ENCODE data around the gene HSCB.

Gene HSCB

GRCh38 chr22:28793976-28794584 lies 52.2 kb downstream of the HSCB start:
- Histone ChIP-seq H3K9me3 (ENCODE audit: severe bottlenecking) (no peaks in the 10 kb centered on the region), H3K27ac (ENCODE audit: poor library complexity, severe bottlenecking) (no peak overlapping the region), H3K36me3 (ENCODE audit: low read depth) (peaks cover 61% of the 10 kb centered on the region), H3K4me1 (ENCODE audit: insufficient read depth, poor library complexity, severe bottlenecking) (peaks cover 10% of the 10 kb centered on the region), H3K27me3 (ENCODE audit: insufficient read depth, poor library complexity, severe bottlenecking) (no peaks in the 10 kb centered on the region), H3K4me3 (ENCODE audit: severe bottlenecking) (no peak overlapping the region)
- TF ChIP-seq CTCF (IDR thresholded peaks at IDR 0.05; ENCODE audit: poor library complexity, severe bottlenecking) = no peak
- DNase-seq (ENCODE audit: low spot score) (no peak), ATAC-seq (ENCODE audit: low read depth) (no peak)

GRCh38 chr22:28795071-28795693 lies 53.3 kb downstream of the HSCB start:
- Histone ChIP-seq H3K4me3 (ENCODE audit: severe bottlenecking) (no peak overlapping the region), H3K9me3 (ENCODE audit: severe bottlenecking) (no peaks in the 10 kb centered on the region), H3K27me3 (ENCODE audit: insufficient read depth, poor library complexity, severe bottlenecking) (no peaks in the 10 kb centered on the region), H3K4me1 (ENCODE audit: insufficient read depth, poor library complexity, severe bottlenecking) (peaks cover 10% of the 10 kb centered on the region), H3K36me3 (ENCODE audit: low read depth) (peaks cover 72% of the 10 kb centered on the region), H3K27ac (ENCODE audit: poor library complexity, severe bottlenecking) (no peak overlapping the region)
- no peak for TF ChIP-seq CTCF (IDR thresholded peaks at IDR 0.05; ENCODE audit: poor library complexity, severe bottlenecking)
- no peak for DNase-seq (ENCODE audit: low spot score)
- no peak for ATAC-seq (ENCODE audit: low read depth)

GRCh38 chr22:28795932-28796856 lies 54.4 kb downstream of the HSCB start:
- Histone ChIP-seq H3K27me3 (ENCODE audit: insufficient read depth, poor library complexity, severe bottlenecking) (no peaks in the 10 kb centered on the region), H3K36me3 (ENCODE audit: low read depth) (peaks cover 73% of the 10 kb centered on the region), H3K4me1 (ENCODE audit: insufficient read depth, poor library complexity, severe bottlenecking) (peaks cover 10% of the 10 kb centered on the region), H3K4me3 (ENCODE audit: severe bottlenecking) (no peak overlapping the region), H3K9me3 (ENCODE audit: severe bottlenecking) (no peaks in the 10 kb centered on the region), H3K27ac (ENCODE audit: poor library complexity, severe bottlenecking) (peak overlapping the region; percentile 90)
- TF ChIP-seq CTCF (IDR thresholded peaks at IDR 0.05; ENCODE audit: poor library complexity, severe bottlenecking) = no peak
- no peak for DNase-seq (ENCODE audit: low spot score)
- no peak for ATAC-seq (ENCODE audit: low read depth)

GRCh38 chr22:28798810-28799605 lies 57.2 kb downstream of the HSCB start:
- Histone ChIP-seq H3K27ac (ENCODE audit: poor library complexity, severe bottlenecking) (peak overlapping the region; percentile 90), H3K36me3 (ENCODE audit: low read depth) (peaks cover 62% of the 10 kb centered on the region), H3K27me3 (ENCODE audit: insufficient read depth, poor library complexity, severe bottlenecking) (no peaks in the 10 kb centered on the region), H3K9me3 (ENCODE audit: severe bottlenecking) (no peaks in the 10 kb centered on the region), H3K4me1 (ENCODE audit: insufficient read depth, poor library complexity, severe bottlenecking) (peaks cover 17% of the 10 kb centered on the region), H3K4me3 (ENCODE audit: severe bottlenecking) (peak overlapping the region; percentile 97)
- TF ChIP-seq CTCF (IDR thresholded peaks at IDR 0.05; ENCODE audit: poor library complexity, severe bottlenecking) = no peak
- peak; percentile 44 for ATAC-seq (ENCODE audit: low read depth)
- DNase-seq (ENCODE audit: low spot score) = no peak

All from RWPE2 (cell line).